GM12872 (cell line): ENCODE data around the gene CNDP1.

Source experiments
- TF ChIP-seq, protein P1 (sequence below): IDR thresholded peaks from 3 replicates; pipeline ENCODE4 v1.5.1; 2011; ENCODE audit warnings: low read depth, mild to moderate bottlenecking, low read length, moderate library complexity; ENCODE audit not compliant: insufficient read depth

Gene CNDP1

DNA sequence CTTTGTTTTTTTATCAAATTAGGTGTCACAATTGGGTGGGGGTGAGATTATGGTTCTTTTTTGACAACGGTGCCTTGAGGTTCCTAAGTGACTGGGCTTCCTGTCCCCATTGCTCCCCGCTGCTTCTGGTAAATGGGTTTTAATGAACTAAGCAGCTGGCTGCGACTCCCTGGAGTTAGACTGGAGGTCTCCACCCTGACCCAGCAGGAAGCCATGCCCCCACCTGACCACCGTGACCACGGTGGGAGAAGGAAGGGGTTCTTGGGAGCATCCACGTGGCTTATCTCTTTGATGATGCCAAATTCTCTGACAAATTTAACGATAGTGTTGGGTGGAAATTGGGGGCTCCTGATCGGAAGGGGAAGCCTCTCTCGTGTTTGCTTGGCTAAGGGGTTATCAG, 25.9 kb upstream of the CNDP1 start:
- TF ChIP-seq, protein P1, sequence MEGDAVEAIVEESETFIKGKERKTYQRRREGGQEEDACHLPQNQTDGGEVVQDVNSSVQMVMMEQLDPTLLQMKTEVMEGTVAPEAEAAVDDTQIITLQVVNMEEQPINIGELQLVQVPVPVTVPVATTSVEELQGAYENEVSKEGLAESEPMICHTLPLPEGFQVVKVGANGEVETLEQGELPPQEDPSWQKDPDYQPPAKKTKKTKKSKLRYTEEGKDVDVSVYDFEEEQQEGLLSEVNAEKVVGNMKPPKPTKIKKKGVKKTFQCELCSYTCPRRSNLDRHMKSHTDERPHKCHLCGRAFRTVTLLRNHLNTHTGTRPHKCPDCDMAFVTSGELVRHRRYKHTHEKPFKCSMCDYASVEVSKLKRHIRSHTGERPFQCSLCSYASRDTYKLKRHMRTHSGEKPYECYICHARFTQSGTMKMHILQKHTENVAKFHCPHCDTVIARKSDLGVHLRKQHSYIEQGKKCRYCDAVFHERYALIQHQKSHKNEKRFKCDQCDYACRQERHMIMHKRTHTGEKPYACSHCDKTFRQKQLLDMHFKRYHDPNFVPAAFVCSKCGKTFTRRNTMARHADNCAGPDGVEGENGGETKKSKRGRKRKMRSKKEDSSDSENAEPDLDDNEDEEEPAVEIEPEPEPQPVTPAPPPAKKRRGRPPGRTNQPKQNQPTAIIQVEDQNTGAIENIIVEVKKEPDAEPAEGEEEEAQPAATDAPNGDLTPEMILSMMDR, result no peak

DNA sequence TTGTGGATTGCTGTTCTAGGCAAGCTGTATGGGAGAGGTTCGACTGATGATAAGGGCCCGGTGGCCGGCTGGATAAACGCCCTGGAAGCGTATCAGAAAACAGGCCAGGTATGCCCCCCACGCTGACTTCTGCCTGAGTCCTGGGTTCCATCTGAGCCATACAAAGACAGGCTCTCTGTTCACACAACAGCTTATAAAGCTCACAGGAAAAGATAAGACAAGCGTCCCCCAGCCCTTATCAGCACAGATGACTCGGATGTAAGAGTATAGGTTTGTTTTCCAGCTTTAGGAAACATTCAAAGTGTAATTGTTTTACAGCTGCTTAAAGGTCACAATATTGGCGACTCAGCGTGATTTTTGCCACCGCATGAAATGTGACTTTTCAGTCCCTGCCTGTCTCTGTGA, 25.5 kb upstream of the CNDP1 start:
- TF ChIP-seq, protein P1, result no peak

DNA sequence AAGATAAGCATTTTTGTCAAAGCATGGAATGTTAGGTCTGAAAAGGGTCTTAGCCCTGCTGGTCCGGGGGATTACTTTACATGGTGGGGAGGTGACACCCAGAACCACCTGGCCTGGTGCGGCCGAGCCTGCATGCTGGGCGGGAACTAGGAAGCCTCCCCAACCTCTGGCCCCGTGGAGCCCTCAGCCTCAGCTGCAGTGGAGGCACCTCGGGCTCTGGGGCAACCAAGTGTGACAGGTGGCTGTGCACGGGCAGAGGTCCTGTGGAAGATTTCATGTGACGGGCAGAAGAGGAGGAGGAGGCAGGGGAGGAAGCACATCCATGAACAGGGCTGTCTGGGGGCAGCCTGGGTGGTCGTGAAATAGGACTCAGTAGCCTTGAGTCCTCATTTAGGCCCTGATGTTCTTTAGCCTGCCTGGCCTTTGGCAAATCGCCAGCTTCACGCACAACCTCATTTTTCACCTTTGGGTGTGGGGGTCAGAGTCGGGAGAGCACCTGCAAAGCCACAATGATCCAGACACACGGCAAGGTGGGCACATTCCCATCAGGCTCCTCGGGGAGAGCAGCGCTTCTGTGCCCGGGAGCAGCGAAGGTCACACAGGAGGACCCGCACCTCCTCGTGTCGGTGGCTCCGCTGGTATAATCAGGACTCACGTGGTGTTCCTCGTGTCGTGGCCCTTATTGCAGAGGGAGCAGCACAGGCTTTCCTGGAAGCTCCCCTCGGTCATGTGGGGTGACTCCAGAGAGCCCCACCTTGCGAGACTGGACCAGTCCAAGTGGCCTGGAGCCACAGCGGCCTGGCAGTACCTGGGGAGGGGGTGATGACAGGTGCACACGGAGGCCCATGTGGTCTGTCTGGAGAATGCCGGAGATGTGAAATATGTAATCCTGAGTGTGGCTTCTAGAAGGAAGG, 24.2 kb upstream of the CNDP1 start:
- TF ChIP-seq, protein P1, result no peak

DNA sequence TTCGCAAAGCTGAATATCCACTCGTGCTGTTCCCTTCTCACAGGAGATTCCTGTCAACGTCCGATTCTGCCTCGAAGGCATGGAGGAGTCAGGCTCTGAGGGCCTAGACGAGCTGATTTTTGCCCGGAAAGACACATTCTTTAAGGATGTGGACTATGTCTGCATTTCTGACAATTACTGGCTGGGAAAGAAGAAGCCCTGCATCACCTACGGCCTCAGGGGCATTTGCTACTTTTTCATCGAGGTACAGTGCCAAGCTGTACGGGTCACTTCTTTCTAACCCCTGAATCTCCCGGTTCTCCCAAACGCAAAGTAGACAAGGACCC, 23.6 kb upstream of the CNDP1 start:
- TF ChIP-seq, protein P1, result no peak

DNA sequence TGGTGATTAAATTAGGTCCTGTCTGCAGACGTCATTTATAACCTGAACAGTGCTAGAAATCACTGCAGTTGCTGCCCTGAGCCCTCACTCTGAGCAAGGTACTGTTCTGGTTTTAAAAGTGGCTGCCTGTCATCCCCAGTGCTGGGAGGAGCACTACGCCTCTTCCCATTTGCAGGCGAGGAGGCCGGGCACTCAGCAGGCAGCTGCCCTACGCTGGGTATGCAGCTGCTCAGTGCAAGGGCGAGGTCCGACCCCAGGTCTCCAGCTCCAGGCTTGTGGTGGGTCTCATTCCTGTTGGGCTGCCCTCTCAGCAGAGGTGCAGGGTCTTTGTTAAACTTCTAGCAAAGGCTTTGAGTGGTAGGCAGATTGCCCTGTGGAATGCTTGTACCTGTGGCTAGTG, 22.5 kb upstream of the CNDP1 start:
- TF ChIP-seq, protein P1, result no peak

DNA sequence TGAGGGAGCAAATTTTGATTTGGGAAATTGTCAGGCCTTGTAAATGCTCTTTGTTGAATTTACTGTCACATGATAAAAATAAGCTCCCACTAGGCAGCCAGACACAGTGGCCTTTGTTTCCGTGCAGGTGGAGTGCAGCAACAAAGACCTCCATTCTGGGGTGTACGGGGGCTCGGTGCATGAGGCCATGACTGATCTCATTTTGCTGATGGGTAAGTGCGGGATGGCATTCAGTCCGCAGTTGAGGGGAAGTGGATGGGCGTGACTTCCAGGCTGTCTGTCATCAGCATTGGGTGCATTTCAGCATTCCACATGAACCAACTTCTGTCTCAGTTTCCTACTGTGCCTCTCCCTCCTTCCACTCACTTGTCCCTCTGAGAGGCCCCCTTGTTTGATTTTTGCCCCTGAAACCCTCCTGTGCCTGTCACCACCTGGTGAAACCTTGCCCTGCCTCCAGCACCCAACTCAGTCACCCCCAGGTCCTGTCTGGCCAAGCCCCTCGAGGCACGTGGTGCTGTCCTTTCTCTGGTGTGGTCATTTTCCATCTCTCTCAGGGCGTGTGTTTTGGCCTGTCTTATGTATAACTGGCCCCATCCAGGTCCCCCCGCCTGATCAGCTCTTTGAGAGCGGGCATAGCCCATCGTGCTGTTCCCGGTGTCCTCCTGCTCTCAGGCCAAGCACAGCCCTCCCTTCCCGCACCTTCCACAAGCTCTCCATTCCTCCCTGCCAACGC, 21.8 kb upstream of the CNDP1 start:
- TF ChIP-seq, protein P1, result no peak

DNA sequence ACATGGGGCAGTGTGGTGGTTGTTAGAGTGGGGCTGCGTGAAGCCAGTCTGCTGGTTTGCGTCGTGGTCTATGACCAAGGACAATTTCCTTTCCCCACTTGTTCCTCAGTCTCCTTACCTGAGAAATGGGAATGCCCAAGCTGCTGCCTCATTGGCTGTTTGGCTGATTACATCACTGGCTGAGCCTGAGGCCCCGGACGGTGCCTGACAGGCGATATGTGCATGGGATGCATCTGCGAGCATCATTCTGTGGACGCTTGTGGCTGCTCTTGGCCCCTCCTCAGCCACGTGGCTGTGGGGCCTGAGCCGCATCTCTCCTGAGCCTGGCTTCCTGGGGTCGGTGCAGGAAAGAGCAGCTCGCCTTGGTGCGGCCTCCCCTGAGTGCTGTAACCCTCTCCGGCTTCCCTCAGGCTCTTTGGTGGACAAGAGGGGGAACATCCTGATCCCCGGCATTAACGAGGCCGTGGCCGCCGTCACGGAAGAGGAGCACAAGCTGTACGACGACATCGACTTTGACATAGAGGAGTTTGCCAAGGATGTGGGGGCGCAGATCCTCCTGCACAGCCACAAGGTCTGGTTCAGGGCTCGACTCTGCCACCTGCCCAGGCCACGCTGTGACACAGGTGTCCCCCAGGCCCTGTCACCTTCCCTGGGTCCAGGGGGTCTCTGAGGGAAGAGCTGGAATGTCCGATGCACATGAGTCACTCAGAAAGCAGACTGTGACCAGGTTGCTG, 21.0 kb upstream of the CNDP1 start:
- TF ChIP-seq, protein P1, result no peak
